WTC11 (cell line): Measurements from ENCODE around the gene RNF208. TPM values are rescaled to one million over a fixed set of nuclear protein-coding genes. Genes with fewer than 3 reads are reported as not detected.

Source experiments
- ATAC-seq: fragments of 200-7000 bp; cut with Tn5 transposase; 2 replicates; pipeline ENCODE4 v1.10.0; 2021; ENCODE audit warnings: mild to moderate bottlenecking, moderate library complexity
- CTCF ChIA-PET: fragments of 300-600 bp; sonication (Branson Sonifier 250); formaldehyde crosslinking; loops from one replicate; lab custom pipeline; 2021; ENCODE audit warnings: antibody characterized with exemption; lab: Charles Lee
- POLR2A ChIA-PET: fragments of 350-600 bp; sonication (Branson Sonifier 250); formaldehyde crosslinking; loops from one replicate; lab custom pipeline; 2021; ENCODE audit warnings: antibody characterized with exemption; lab: Charles Lee
- DNase-seq: peaks from one replicate; pipeline ENCODE4 v3.0.0; 2021; ENCODE audit warnings: low spot score
- H3K27ac Mint-ChIP-seq: 2 replicates; pipeline ENCODE4 v1.8.0; 2021; ENCODE audit warnings: mixed read lengths
- H3K27me3 Mint-ChIP-seq: 2 replicates; pipeline ENCODE4 v1.8.0; 2021; ENCODE audit warnings: low read depth, mild to moderate bottlenecking, moderate library complexity, mixed read lengths
- H3K36me3 Mint-ChIP-seq: 2 replicates; pipeline ENCODE4 v1.8.0; 2021; ENCODE audit warnings: mixed read lengths
- H3K4me1 Mint-ChIP-seq: 2 replicates; pipeline ENCODE4 v1.8.0; 2022; ENCODE audit warnings: mixed read lengths
- H3K4me3 Mint-ChIP-seq: 2 replicates; pipeline ENCODE4 v1.8.0; 2021; ENCODE audit warnings: mild to moderate bottlenecking, moderate library complexity, mixed read lengths
- H3K9me3 Mint-ChIP-seq: 2 replicates; pipeline ENCODE4 v1.8.0; 2021; ENCODE audit warnings: mixed read lengths
- AFF4 ChIP-seq: sonication (generic); formaldehyde crosslinking; IDR thresholded peaks from 2 replicates; pipeline ENCODE4 v1.8.1; 2023; ENCODE audit warnings: mild to moderate bottlenecking, missing genetic modification reagents, borderline replicate concordance
- AR ChIP-seq: fragments of 250-450 bp; sonication (Bioruptor Pico); IDR thresholded peaks from 2 replicates; pipeline ENCODE4 v1.9.0; 2021; ENCODE audit warnings: mild to moderate bottlenecking
- ATF3 ChIP-seq: sonication (generic); formaldehyde crosslinking; conservative IDR thresholded peaks from 2 replicates; pipeline ENCODE4 v1.8.1; 2022; ENCODE audit warnings: mild to moderate bottlenecking, missing genetic modification reagents
- ATF6 ChIP-seq: sonication (generic); formaldehyde crosslinking; IDR thresholded peaks from 2 replicates; pipeline ENCODE4 v1.8.1; 2023; ENCODE audit warnings: mild to moderate bottlenecking, missing genetic modification reagents
- FOXJ3 ChIP-seq: sonication (generic); formaldehyde crosslinking; IDR thresholded peaks from 2 replicates; pipeline ENCODE4 v1.9.0; 2021; ENCODE audit warnings: missing genetic modification reagents, mild to moderate bottlenecking, borderline replicate concordance
- FOXP1 ChIP-seq: sonication (generic); formaldehyde crosslinking; IDR thresholded peaks from 2 replicates; pipeline ENCODE4 v1.8.0; 2022; ENCODE audit warnings: missing genetic modification reagents, mild to moderate bottlenecking, moderate library complexity, borderline replicate concordance
- GRHL2 ChIP-seq: fragments of 250-450 bp; sonication (Bioruptor Pico); IDR thresholded peaks from 2 replicates; pipeline ENCODE4 v1.8.0; 2022; ENCODE audit warnings: mild to moderate bottlenecking, moderate library complexity; ENCODE audit not compliant: insufficient replicate concordance, severe bottlenecking
- HMGA2 ChIP-seq: fragments of 250-450 bp; sonication (Bioruptor Pico); IDR thresholded peaks from 2 replicates; pipeline ENCODE4 v1.4.0; 2021; ENCODE audit warnings: mild to moderate bottlenecking, moderate library complexity
- JUN ChIP-seq: sonication (generic); formaldehyde crosslinking; IDR thresholded peaks from 2 replicates; pipeline ENCODE4 v1.8.0; 2023; ENCODE audit warnings: mild to moderate bottlenecking, missing genetic modification reagents
- NR3C1 ChIP-seq: sonication (generic); formaldehyde crosslinking; conservative IDR thresholded peaks from 2 replicates; pipeline ENCODE4 v1.8.1; 2023; ENCODE audit warnings: low read depth, mild to moderate bottlenecking, missing genetic modification reagents
- USF2 ChIP-seq: sonication (generic); formaldehyde crosslinking; IDR thresholded peaks from 2 replicates; pipeline ENCODE4 v1.8.1; 2023; ENCODE audit warnings: mild to moderate bottlenecking, missing genetic modification reagents, moderate library complexity
- ZBTB21 ChIP-seq: sonication (generic); formaldehyde crosslinking; IDR thresholded peaks from 2 replicates; pipeline ENCODE4 v1.8.1; 2023; ENCODE audit warnings: mild to moderate bottlenecking, missing genetic modification reagents, borderline replicate concordance
- ZMAT4 ChIP-seq: fragments of 250-450 bp; sonication (Bioruptor Pico); IDR thresholded peaks from 2 replicates; pipeline ENCODE4 v1.9.0; 2021; ENCODE audit warnings: mild to moderate bottlenecking
- ZNF396 ChIP-seq: fragments of 250-450 bp; sonication (Bioruptor Pico); IDR thresholded peaks from 2 replicates; pipeline ENCODE4 v1.8.0; 2021; ENCODE audit warnings: mild to moderate bottlenecking, moderate library complexity, borderline replicate concordance
- ZNF512 ChIP-seq: sonication (generic); formaldehyde crosslinking; IDR thresholded peaks from 2 replicates; pipeline ENCODE4 v1.8.1; 2022; ENCODE audit warnings: missing genetic modification reagents, borderline replicate concordance
- ZNF671 ChIP-seq: fragments of 250-450 bp; sonication (Bioruptor Pico); IDR thresholded peaks from 2 replicates; pipeline ENCODE4 v1.8.0; 2021; ENCODE audit warnings: mild to moderate bottlenecking
- total RNA-seq: library from RNA; stranded (reverse); gene quantifications from 3 replicates; pipeline ENCODE4 v1.2.3, GENCODE V29; 2021

Gene RNF208
- total RNA-seq, 1 experiment from 2014 or later = 14.8 TPM

- peaks cover 18% of the 10 kb centered on the region for H3K4me1 Mint-ChIP-seq
- no peaks in the 10 kb centered on the region for H3K36me3 Mint-ChIP-seq
- TF ChIP-seq FOXP1 (0 out of 2 replicates have a peak, but pooled peaks have one; percentile 20), USF2 (no peak)
- H3K27me3 Mint-ChIP-seq = no peaks in the 10 kb centered on the region
- H3K9me3 Mint-ChIP-seq = no peaks in the 10 kb centered on the region
- CTCF ChIA-PET = interaction anchor here (0.5 to 4.6 kb wide), 11 partner anchors 10 to 205 kb away, joined by 3 to 143 read pairs (median 3); partner anchors contain the start of genes CYSRT1, NPDC1, RNF208 and RNF224
- POLR2A ChIA-PET = no interaction called here
- ATAC-seq (no peak), DNase-seq (no peak)
- no peak overlapping the region for H3K27ac Mint-ChIP-seq
- no peak overlapping the region for H3K4me3 Mint-ChIP-seq
Observed at GRCh38 chr9:137234055-137234697, 12.1 kb upstream of the RNF208 start.

- Mint-ChIP-seq H3K4me1 (peaks cover 13% of the 10 kb centered on the region), H3K36me3 (no peaks in the 10 kb centered on the region), H3K27me3 (no peaks in the 10 kb centered on the region), H3K9me3 (no peaks in the 10 kb centered on the region), H3K27ac (no peak overlapping the region), H3K4me3 (no peak overlapping the region)
- no peak for DNase-seq
- ATAC-seq = no peak
- CTCF ChIA-PET = interaction anchor here (0.5 to 4.6 kb wide), 8 partner anchors 9 to 187 kb away, joined by 3 to 143 read pairs (median 3); partner anchors contain the start of genes CYSRT1, NPDC1, RNF208 and RNF224
- no peak for TF ChIP-seq FOXP1
- TF ChIP-seq GRHL2 (CRISPR knock-in tag) = no peak
- TF ChIP-seq FOXJ3 = no peak
- no peak for TF ChIP-seq HMGA2 (CRISPR knock-in tag)
- TF ChIP-seq NR3C1 (CRISPR knock-in tag) = no peak
- TF ChIP-seq ZNF512 (CRISPR knock-in tag) = no peak
- TF ChIP-seq ZNF671 (CRISPR knock-in tag) = no peak
- TF ChIP-seq ZBTB21 (CRISPR knock-in tag) = no peak
- no peak for TF ChIP-seq ATF3 (CRISPR knock-in tag)
- TF ChIP-seq ATF6 (CRISPR knock-in tag) = no peak
- no peak for TF ChIP-seq ZNF396 (CRISPR knock-in tag)
- no peak for TF ChIP-seq ZMAT4 (CRISPR knock-in tag)
- POLR2A ChIA-PET = no interaction called here
Observed at GRCh38 chr9:137233143-137233980, 11.3 kb upstream of the RNF208 start.

- H3K27me3 Mint-ChIP-seq = no peaks in the 10 kb centered on the region
- ChIA-PET POLR2A (no interaction called here), CTCF (interaction anchor here (0.6 kb wide), 1 partner anchor 9 kb away, joined by 6 read pairs; no protein-coding TSS in a partner anchor)
- H3K27ac Mint-ChIP-seq = no peak overlapping the region
- ATAC-seq = no peak
- peaks cover 12% of the 10 kb centered on the region for H3K4me1 Mint-ChIP-seq
- DNase-seq = no peak
- H3K4me3 Mint-ChIP-seq = no peak overlapping the region
- H3K9me3 Mint-ChIP-seq = no peaks in the 10 kb centered on the region
- no peaks in the 10 kb centered on the region for H3K36me3 Mint-ChIP-seq
- TF ChIP-seq AR (CRISPR knock-in tag) (no peak), AFF4 (no peak), JUN (CRISPR knock-in tag) (no peak)
Observed at GRCh38 chr9:137232510-137232909, 10.5 kb upstream of the RNF208 start.
